Calu3 (cell line): ENCODE measurements around the gene TBC1D8. TPM values are rescaled to one million over a fixed set of nuclear protein-coding genes. Genes with fewer than 3 reads are reported as not detected.
A peak's percentile ranks its signal among the peaks of the same experiment; 100 is the strongest.

Experiments used
- BruUV-seq: library from RNA; stranded (reverse); fragments of 400-500 nt; replicated peaks from 2 replicates; lab custom pipeline; 2021; lab: Mats Ljungman, UMichigan
- CTCF ChIA-PET: fragments of 300-600 bp; sonication (Branson Sonifier 250); formaldehyde crosslinking; loops from one replicate; lab custom pipeline; 2022; ENCODE audit warnings: antibody characterized with exemption; lab: Charles Lee
- DNase-seq: peaks from one replicate; pipeline ENCODE4 v3.0.0; 2022
- H3K27ac Mint-ChIP-seq: one replicate; pipeline ENCODE4 v1.8.0; 2022; ENCODE audit warnings: mixed read lengths; ENCODE audit not compliant: unreplicated experiment
- H3K27me3 Mint-ChIP-seq: one replicate; pipeline ENCODE4 v1.8.0; 2022; ENCODE audit warnings: mixed read lengths; ENCODE audit not compliant: unreplicated experiment
- H3K36me3 Mint-ChIP-seq: one replicate; pipeline ENCODE4 v1.8.0; 2022; ENCODE audit warnings: mild to moderate bottlenecking, moderate library complexity, mixed read lengths; ENCODE audit not compliant: insufficient read depth, unreplicated experiment
- H3K4me1 Mint-ChIP-seq: one replicate; pipeline ENCODE4 v1.8.0; 2022; ENCODE audit warnings: mild to moderate bottlenecking, low read depth, mixed read lengths; ENCODE audit not compliant: unreplicated experiment
- H3K4me3 Mint-ChIP-seq: one replicate; pipeline ENCODE4 v1.8.0; 2022; ENCODE audit warnings: mild to moderate bottlenecking, low read depth, moderate library complexity, mixed read lengths; ENCODE audit not compliant: unreplicated experiment
- H3K9me3 Mint-ChIP-seq: one replicate; pipeline ENCODE4 v1.8.0; 2022; ENCODE audit warnings: low read depth, mixed read lengths; ENCODE audit not compliant: unreplicated experiment
- CTCF ChIP-seq: fragments of 200-600 bp; IDR thresholded peaks from one replicate; pipeline ENCODE4 v1.8.0; 2022; ENCODE audit warnings: antibody characterized with exemption; ENCODE audit not compliant: unreplicated experiment
- intact Hi-C: fragments of 100-400 bp; cut with micrococcal nuclease; formaldehyde crosslinking; loops from one replicate; pipeline ENCODE4 v1.10.0; 2022; ENCODE audit not compliant: unreplicated experiment
- total RNA-seq: library from RNA; stranded (reverse); gene quantifications from 2 replicates; pipeline ENCODE4 v1.2.3, GENCODE V29; 2022

Gene TBC1D8
- total RNA-seq, 1 experiment from 2014 or later = 25.3 TPM

GRCh38 chr2:101089942-101090799 is 61.0 kb downstream of the TBC1D8 start:
- DNase-seq = no peak
- CTCF ChIA-PET = interaction anchor here (0.7 kb wide), 1 partner anchor 30 kb away, joined by 3 read pairs; no protein-coding TSS in a partner anchor
- Mint-ChIP-seq H3K9me3 (peaks cover 3% of the 10 kb centered on the region), H3K4me3 (no peak overlapping the region), H3K36me3 (no peaks in the 10 kb centered on the region), H3K27me3 (no peaks in the 10 kb centered on the region), H3K27ac (no peak overlapping the region), H3K4me1 (peaks cover 13% of the 10 kb centered on the region)
- BruUV-seq = no TSS peak
- intact Hi-C loops = no loop called here
- no peak for TF ChIP-seq CTCF

GRCh38 chr2:101089419-101089818 is 61.8 kb downstream of the TBC1D8 start:
- Mint-ChIP-seq H3K9me3 (no peaks in the 10 kb centered on the region), H3K4me1 (peaks cover 10% of the 10 kb centered on the region), H3K4me3 (no peak overlapping the region), H3K27ac (no peak overlapping the region), H3K27me3 (no peaks in the 10 kb centered on the region), H3K36me3 (no peaks in the 10 kb centered on the region)
- CTCF ChIA-PET = no interaction called here
- BruUV-seq = no TSS peak
- no peak for DNase-seq
- intact Hi-C loops = no loop called here
- TF ChIP-seq CTCF = no peak

- Mint-ChIP-seq H3K9me3 (no peaks in the 10 kb centered on the region), H3K36me3 (peaks cover 14% of the 10 kb centered on the region), H3K4me1 (peaks cover 20% of the 10 kb centered on the region), H3K27ac (no peak overlapping the region), H3K27me3 (no peaks in the 10 kb centered on the region), H3K4me3 (no peak overlapping the region)
- DNase-seq = no peak
- intact Hi-C loops = loop anchor here (2.0 kb wide), 1 partner anchor 25 kb away; no protein-coding TSS in a partner anchor
- TF ChIP-seq CTCF = no peak
- CTCF ChIA-PET = no interaction called here
- no TSS peak for BruUV-seq
These were observed 63.5 kb downstream of the TBC1D8 start for GRCh38 chr2:101087638-101088037.

- H3K27me3 Mint-ChIP-seq = no peaks in the 10 kb centered on the region
- intact Hi-C loops = no loop called here
- DNase-seq = peak; percentile 32
- H3K4me3 Mint-ChIP-seq = no peak overlapping the region
- BruUV-seq = no TSS peak
- H3K4me1 Mint-ChIP-seq = peaks cover 25% of the 10 kb centered on the region
- H3K27ac Mint-ChIP-seq = peak overlapping the region; percentile 18
- CTCF ChIA-PET = no interaction called here
- peaks cover 16% of the 10 kb centered on the region for H3K36me3 Mint-ChIP-seq
- no peak for TF ChIP-seq CTCF
- no peaks in the 10 kb centered on the region for H3K9me3 Mint-ChIP-seq
These were observed 67.6 kb downstream of the TBC1D8 start for GRCh38 chr2:101083613-101084012.
